Stimulated activated effector memory CD8-positive, alpha-beta T cell treated with anti-CD3 and anti-CD28 coated beads, Interleukin-12 subunit alpha, Interleukin-12 subunit beta, amount 100 ng/mL, for 72 hours (primary cell): ENCODE measurements around the gene WNT9A.
"Not testable (repeated sequence)": the region's sequence is repeated elsewhere in the genome, so short reads cannot be mapped to it uniquely, and the experiment has no call there.

Experiments used
- ATAC-seq: fragments of 150-1000 bp; cut with Tn5 transposase; 2 replicates; pipeline ENCODE4 v1.10.0; 2021
- DNase-seq, 2 donors: peaks; one replicate each; pipeline ENCODE4 v3.0.0; 2021 to 2022; ENCODE audit warnings: low spot score in 2 of 2
- H3K27ac Mint-ChIP-seq: one replicate; pipeline ENCODE4 v1.8.0; 2022; ENCODE audit warnings: mild to moderate bottlenecking, mixed read lengths
- H3K36me3 Mint-ChIP-seq: one replicate; pipeline ENCODE4 v1.8.0; 2022; ENCODE audit warnings: mild to moderate bottlenecking, mixed read lengths
- H3K4me1 Mint-ChIP-seq: one replicate; pipeline ENCODE4 v1.8.0; 2022; ENCODE audit warnings: mixed read lengths
- H3K4me3 Mint-ChIP-seq: one replicate; pipeline ENCODE4 v1.8.0; 2022; ENCODE audit warnings: mild to moderate bottlenecking, mixed read lengths
- H3K9me3 Mint-ChIP-seq: one replicate; pipeline ENCODE4 v1.8.0; 2022; ENCODE audit warnings: mixed read lengths

WNT9A gene

DNA sequence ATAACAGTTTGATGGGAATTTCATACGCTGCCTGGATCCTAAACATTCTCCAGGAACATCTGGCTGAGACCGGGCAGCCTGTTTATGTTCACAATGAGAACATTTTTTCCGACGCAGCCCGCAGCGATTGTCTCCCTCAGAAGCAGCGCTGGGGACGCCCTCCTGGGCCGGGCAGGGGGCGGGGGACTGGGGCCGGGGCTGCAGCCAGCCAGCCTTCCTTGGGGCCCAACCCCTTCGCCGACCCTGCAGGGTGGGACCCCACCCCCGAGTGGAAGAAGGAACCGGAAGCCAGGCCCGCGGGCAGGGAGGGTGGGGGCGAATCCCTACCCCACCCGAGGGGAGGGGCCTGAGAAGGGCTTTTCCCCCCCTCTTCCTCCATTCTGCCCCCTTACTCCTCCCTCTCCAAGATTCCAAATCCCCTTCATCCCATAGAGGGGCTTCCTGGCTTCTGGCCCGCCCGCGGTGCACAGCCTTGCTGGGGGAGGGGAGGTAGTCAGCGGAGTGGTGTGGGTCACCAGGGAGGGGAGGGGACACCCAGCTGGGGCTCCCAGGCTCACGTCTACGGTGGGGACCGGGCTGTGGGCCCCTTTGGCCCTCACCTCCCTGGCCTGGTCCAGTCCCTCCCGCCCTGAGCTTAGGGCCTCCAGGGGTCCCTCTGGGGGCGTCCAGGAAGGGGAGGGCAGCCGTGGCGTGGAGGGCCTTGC, 60.6 kb downstream of the WNT9A start:
- H3K27ac Mint-ChIP-seq, result no peak overlapping the region
- DNase-seq, result peak in 1 of 2 donors; percentile 5
- no peak for ATAC-seq

DNA sequence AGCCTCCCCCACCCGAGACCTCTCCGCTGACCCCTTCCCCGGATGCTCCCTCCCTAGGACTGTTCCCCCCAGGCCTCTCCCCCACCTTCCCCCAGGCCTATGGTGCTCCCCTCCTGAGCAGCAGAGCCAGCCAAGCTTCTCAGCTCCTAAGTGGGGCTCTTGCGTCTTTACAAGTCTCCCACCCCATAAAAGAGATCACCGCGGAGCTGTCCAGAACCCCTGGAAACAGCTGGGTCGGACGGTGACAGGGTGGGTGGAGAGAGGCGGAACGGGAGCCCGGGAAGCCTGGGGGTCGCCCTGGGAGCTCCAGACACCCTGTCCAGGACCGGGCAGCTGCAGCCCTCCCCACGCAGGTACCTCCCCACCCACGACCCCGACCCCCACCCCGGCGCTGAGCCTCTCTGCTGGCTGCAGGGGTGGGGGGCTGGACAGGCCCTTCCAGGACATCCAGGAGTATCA, 61.2 kb downstream of the WNT9A start:
- peaks cover 15% of the 10 kb centered on the region for H3K4me1 Mint-ChIP-seq
- ATAC-seq, result no peak
- H3K4me3 Mint-ChIP-seq, result peak overlapping the region; percentile 47
- H3K27ac Mint-ChIP-seq, result no peak overlapping the region
- no peaks in the 10 kb centered on the region for H3K9me3 Mint-ChIP-seq
- no peak for DNase-seq
- no peaks in the 10 kb centered on the region for H3K36me3 Mint-ChIP-seq

More for the DNA sequence above, 60.6 kb downstream of the WNT9A start:
- Mint-ChIP-seq H3K36me3 (no peaks in the 10 kb centered on the region), H3K9me3 (no peaks in the 10 kb centered on the region), H3K4me3 (peak overlapping the region; percentile 47), H3K4me1 (peaks cover 15% of the 10 kb centered on the region)

DNA sequence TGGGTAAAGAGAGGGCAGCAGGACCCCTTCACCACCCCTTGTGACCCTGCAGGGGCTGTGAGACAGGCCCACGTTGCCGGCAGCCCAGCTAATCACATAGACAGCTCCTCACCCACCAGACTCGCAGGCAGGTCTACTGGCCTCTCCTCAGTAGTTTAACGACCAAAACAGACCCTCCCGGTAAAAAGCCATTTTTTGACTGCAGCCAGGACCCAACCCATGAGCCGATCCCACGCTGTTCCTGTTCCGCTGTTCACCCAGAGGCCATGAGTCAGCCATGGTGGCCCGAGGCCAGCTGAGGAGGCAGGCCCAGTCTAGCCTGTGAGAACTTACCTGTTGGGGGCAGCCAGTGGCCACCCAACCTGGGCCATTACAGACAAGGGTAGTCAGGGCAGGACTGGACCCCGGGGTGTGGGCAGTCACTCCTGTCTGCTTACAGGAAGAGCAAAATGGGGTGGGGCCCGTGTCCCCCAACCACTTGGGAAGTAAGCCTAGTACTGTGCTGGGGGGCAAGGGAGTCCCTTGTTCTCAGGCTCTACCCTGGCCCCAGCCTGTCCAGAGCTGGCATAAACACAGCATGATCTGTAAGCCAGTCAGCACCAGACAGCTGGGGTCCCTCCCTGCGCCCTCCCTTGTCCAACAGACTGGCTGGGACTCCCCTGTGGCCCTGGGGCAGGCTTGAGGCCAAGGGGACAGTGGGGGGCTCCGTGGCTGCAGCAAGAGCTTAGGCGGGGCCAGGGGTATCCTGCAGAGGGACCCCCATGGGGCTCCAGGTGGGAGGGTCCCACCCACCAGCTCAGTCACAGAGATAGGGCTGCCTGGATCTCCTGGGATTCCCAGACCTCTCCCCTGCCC, 61.9 kb downstream of the WNT9A start:
- Mint-ChIP-seq H3K4me3 (peak overlapping the region; percentile 47), H3K4me1 (peaks cover 15% of the 10 kb centered on the region), H3K27ac (peak overlapping the region; percentile 80), H3K36me3 (no peaks in the 10 kb centered on the region), H3K9me3 (no peaks in the 10 kb centered on the region)
- DNase-seq (peak in 1 of 2 donors; percentile 5), ATAC-seq (peak; percentile 51)

DNA sequence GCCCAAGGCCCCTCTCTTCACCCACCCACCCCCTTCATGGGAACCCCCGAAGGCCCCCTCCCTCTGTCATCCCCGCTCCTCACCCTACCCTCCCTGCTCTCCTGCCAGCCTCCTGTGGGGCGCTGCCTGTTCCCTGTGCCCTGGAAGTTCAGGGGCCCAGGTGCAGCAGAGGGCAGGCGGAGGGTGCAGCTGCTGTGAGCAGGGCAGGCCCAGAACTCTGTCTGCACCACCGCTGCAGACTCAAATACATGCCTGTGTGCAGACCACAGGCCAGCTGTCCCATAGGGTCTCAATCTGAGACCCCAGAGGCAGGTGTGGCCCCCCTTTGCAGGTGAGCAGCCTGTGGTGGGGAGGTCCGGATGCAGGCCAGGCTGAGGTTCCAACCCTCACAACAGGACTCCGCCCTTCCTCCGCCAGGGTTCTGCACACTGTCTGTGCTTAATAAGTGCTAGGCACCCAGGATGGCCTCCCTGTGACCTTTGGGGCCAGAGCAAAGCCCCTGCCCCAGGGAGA, 62.5 kb downstream of the WNT9A start:
- peak overlapping the region; percentile 47 for H3K4me3 Mint-ChIP-seq
- DNase-seq (peak; percentile 2 to 49), ATAC-seq (peak; percentile 49)
- peaks cover 15% of the 10 kb centered on the region for H3K4me1 Mint-ChIP-seq
- no peaks in the 10 kb centered on the region for H3K9me3 Mint-ChIP-seq
- H3K36me3 Mint-ChIP-seq, result no peaks in the 10 kb centered on the region
- peak overlapping the region; percentile 80 for H3K27ac Mint-ChIP-seq

DNA sequence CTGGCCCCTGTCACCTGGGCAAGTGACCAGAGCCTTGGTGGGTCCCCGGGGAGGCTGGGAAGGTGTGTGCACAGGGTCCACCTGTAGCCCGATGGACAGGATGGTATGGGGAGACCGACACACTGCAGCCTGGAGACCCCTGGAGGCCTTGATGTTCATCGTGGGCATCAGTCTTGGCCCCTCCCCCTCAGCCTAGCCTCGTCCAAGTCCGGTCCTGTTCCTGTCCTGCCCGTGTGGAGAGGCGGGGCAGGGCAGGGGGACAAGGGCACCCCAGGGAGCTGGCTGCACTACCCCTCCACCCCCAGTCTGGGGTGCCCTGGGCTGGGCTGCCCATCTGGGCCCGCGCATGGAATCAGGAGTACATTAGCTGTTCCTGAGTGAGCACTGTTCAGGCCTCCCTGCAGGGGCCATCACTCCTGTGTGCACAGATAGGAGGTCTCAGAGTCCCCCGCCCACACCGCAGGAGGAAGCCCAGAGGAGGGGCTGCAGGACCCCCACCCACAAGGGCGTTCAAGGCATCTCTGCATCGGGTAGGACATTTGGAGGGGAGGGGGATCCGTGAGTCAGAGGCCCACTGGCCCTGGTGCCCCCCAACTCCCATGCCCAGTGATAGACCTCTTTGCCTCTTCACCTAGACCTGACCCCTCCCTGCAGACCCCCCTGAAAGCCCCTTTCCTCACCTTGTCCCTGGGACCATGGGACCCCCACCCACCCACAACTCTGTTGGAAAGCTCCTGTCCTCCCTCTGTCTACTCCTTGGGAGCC, 63.2 kb downstream of the WNT9A start:
- ATAC-seq (no peak), DNase-seq (no peak)
- no peaks in the 10 kb centered on the region for H3K9me3 Mint-ChIP-seq
- no peak overlapping the region for H3K4me3 Mint-ChIP-seq
- peaks cover 15% of the 10 kb centered on the region for H3K4me1 Mint-ChIP-seq
- H3K36me3 Mint-ChIP-seq, result no peaks in the 10 kb centered on the region
- no peak overlapping the region for H3K27ac Mint-ChIP-seq

DNA sequence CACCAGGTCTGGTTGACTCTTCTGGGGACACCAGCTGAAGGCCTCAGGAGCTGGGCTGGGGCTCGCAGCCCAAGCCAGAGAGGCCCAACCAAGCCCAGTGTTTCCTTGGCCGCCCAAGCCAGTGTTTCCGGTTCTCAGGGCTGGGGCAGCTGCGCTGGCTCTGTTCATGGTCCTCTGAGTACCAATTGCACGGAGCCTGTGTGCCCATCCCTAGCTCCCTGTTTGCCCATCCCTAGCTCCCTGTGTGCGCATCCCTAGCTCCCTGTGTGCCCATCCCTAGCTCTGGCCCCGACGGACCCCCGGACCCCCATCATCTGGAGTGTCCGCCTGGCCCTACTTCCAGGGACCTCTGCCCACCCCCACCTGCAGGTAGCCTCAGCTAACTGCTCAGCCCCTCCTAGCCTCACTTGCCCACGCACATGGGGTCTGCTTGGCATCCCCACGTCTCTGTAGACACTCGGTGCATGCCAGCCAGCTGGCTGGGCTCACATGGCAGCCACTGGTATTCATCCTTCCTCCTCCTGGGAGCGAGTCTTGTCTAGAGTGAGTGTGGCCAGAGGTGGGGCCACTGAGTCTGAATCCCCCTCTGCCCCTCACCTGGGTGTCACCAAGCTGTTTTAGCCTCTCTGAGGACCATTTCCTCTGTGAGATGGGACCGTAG, 64.0 kb downstream of the WNT9A start:
- Mint-ChIP-seq H3K4me1 (peaks cover 15% of the 10 kb centered on the region), H3K36me3 (no peaks in the 10 kb centered on the region), H3K27ac (no peak overlapping the region), H3K9me3 (no peaks in the 10 kb centered on the region), H3K4me3 (no peak overlapping the region)
- ATAC-seq (no peak), DNase-seq (peak; percentile 1 to 43)

DNA sequence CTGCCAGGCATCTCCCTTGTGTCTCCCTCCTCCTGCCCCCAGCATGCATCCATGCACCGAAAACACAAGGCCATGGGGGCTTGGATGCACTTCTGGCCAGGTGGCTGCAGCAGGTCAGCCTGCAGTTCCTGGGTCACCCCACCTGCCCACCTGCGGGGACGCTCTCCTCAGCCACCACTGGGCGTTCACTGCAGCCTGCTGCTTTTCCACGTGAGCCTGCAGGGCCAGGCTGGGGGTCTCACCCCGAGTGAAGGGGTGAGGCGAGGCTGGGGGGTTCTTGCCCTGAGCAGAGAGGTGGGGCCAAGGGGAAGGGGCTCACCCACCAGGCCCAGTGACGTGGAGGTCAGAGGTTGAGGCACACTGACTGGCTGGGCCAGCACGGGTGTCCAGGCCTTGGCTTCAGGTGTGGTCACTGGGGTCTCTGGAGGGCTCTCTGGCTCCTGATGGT, 64.6 kb downstream of the WNT9A start:
- H3K9me3 Mint-ChIP-seq, result no peaks in the 10 kb centered on the region
- ATAC-seq, result no peak
- no peak overlapping the region for H3K27ac Mint-ChIP-seq
- DNase-seq, result peak; percentile 1 to 46
- no peak overlapping the region for H3K4me3 Mint-ChIP-seq
- no peaks in the 10 kb centered on the region for H3K36me3 Mint-ChIP-seq
- H3K4me1 Mint-ChIP-seq, result peaks cover 15% of the 10 kb centered on the region

DNA sequence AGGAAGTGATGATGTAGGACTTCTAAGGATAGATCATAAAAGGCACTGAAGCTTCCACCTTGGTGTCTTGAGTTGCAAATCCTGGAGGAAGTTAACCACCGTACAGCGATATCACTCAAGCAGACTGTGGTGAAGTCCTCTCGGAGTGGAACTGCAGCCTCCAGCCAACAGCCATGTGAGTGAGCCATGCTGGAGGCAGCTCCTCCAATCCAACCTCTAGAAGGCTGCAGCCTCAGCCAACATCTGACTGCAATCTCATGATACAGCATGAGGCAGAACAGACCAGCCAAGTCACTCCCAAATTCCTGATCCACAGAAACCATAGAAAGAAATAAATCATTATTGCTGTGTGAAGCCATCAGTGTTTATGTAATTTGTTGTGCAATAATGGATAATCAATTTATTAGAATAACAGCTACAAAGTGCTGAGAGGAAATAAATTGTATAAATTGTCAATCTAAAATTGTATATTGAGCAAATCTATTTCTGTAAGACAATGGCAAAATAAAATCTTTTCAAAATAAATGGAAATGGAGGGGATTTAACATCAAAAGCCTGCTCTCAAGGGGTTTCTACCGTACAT, 67.3 kb downstream of the WNT9A start:
- ATAC-seq, result no peak
- Mint-ChIP-seq H3K4me3 (no peak overlapping the region), H3K9me3 (no peaks in the 10 kb centered on the region), H3K27ac (no peak overlapping the region), H3K36me3 (peaks cover 6% of the 10 kb centered on the region), H3K4me1 (peaks cover 4% of the 10 kb centered on the region)
- DNase-seq, result no peak

DNA sequence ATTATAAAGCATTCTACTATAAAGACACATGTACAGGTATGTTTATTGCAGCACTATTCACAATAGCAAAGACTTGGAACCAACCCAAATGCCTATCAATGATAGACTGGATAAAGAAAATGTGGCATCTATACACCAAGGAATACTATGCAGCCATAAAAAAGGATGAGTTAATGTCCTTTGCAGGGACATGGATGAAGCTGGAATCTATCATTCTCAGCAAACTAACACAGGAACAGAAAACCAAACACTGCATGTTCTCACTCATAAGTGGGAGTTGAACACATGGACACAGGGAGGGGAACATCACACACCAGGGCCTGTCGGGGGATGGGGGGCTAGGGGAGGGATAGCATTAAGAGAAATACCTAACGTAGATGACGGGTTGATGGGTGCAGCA, 69.9 kb downstream of the WNT9A start:
- DNase-seq, H3K4me3 Mint-ChIP-seq, H3K36me3 Mint-ChIP-seq, H3K9me3 Mint-ChIP-seq, H3K4me1 Mint-ChIP-seq, H3K27ac Mint-ChIP-seq, ATAC-seq: not testable (repeated sequence)

DNA sequence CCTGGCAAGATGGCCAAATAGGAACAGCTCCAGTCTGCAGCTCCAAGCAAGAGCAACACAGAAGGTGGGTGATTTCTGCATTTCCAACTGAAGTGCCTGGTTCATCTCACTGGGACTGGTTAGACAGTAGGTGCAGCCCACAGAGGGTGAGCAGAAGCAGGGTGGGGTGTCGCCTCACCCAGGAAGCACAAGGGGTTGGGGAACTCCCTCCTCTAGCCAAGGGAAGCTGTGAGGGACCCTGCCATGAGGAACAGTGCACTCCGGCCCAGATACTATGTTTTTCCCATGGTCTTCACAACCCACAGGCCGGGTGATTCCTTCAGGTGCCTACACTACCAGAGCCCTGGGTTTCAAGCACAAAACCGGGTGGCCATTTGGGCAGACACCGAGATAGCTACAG, 75.8 kb downstream of the WNT9A start:
- ATAC-seq, DNase-seq, H3K4me3 Mint-ChIP-seq, H3K9me3 Mint-ChIP-seq, H3K36me3 Mint-ChIP-seq, H3K27ac Mint-ChIP-seq: not testable (repeated sequence)
- H3K4me1 Mint-ChIP-seq, result peaks cover 22% of the 10 kb centered on the region

DNA sequence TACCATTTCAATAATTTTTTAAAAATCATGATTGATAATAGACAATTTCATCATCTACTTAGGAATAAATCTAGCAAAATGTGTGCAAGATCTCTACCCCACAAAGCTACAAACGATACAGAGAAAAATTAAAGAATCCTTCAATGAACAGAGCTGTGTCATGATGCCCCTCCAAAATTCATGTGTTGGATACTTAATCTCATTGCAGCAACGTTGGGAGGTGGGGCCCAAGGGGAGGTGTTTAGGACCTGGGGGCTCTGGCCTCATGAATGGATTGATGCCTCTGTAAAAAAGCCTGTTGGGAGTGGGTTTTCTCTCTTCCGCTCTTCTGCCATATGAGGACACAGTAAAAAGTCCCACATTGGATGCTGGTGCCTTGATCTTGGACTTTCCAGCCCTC, 77.4 kb downstream of the WNT9A start:
- Mint-ChIP-seq H3K4me3 (no peak overlapping the region), H3K4me1 (peaks cover 22% of the 10 kb centered on the region), H3K9me3 (peaks cover 3% of the 10 kb centered on the region), H3K36me3 (no peaks in the 10 kb centered on the region), H3K27ac (no peak overlapping the region)
- ATAC-seq (no peak), DNase-seq (no peak)

DNA sequence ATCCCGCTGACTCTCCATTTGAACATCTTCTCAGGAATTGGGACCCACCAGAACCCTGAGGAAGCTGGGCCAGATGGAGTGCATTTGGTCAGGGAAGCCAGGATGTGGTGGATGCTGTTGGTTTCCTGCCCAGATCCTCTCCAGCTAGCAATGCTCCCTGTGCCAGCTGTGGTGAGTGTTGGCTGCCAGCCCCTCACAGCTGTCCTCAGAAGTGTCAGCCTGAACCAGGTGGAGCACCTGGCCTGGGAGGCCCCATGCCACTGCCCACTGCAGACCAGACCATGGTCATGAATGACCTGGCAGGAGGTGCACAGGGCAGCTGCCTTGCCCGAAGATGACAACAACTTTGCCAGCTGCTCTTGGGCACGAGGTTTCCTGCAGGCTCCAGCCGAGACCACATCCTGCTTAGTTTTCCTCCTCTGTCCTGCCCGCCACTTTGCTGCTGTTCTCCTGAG, 77.9 kb downstream of the WNT9A start:
- DNase-seq (no peak), ATAC-seq (peak; percentile 43)
- Mint-ChIP-seq H3K27ac (no peak overlapping the region), H3K9me3 (peaks cover 4% of the 10 kb centered on the region), H3K4me3 (peak overlapping the region; percentile 6), H3K36me3 (no peaks in the 10 kb centered on the region), H3K4me1 (peaks cover 22% of the 10 kb centered on the region)

DNA sequence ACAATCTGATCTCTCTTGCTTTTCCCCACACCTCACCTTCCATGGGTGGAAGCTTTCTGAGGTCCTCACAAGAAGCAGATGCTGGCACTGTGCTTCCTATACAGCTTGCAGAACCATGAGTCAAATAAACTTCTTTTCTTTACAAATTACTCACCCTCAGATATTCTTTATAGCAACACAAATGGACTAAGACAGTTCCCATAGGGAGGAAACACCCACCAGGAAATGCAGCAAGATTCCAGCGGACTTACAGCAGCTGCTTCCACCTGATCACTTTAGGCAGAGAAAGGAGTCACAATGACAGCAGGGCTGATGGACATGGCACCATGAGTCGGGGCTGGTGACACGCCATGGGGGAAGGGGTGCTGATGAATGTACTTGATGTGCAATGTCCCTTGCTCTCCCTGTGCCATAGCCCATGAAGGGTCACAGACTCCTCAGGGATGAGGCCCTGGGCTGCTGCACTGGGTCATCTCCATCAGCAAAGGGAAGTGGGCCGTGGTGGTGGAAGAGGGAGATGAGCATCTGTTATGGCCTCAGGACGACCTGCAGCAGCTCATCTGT, 78.4 kb downstream of the WNT9A start:
- Mint-ChIP-seq H3K27ac (no peak overlapping the region), H3K9me3 (peaks cover 9% of the 10 kb centered on the region), H3K4me3 (peak overlapping the region; percentile 6), H3K36me3 (no peaks in the 10 kb centered on the region), H3K4me1 (peaks cover 22% of the 10 kb centered on the region)
- DNase-seq (no peak), ATAC-seq (peak; percentile 61)
